ENCODE measurements around the gene HSF5.
"Not testable (repeated sequence)": the region's sequence is repeated elsewhere in the genome, so short reads cannot be mapped to it uniquely, and the experiment has no call there.

The HSF5 gene

DNA sequence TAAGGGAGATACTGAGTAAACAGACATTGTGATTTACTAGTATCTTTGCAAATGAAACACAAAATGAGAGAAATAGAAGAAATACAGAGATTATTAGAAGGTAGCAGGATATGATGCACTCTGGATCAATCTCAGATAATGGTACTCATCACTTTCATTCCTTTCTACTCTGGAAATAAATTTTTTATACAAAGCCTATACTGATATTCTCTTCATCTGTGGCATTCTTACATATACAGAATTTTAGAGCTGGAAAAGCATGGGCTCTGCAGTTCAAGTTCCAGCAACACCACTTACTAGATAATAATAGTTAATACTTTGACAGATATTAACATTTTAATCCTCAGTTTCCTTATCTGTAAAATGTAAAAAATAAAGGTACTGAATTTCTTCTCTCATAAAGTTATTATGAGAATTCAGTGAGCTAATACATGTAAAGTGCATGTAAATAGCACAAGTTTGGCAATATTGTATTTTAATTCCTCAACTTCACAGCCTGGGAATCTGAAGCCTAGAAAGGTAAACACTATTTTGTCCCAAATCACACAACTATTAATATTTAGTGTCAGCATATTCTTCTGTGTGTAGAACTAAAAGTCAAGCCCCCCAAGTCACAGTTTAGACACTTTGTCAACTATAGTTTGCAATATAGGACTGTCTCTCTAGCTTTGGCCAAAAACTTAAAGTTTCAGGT is 77.3 kb downstream of the HSF5 start:
- Histone ChIP-seq H3K9me3 (replicated peaks; ENCODE audit: low read length) (no peaks in the 10 kb centered on the region), H3K4me2 (ENCODE audit: low read length) (no peak overlapping the region), H3K4me1 (ENCODE audit: control insufficient read depth, insufficient read depth, low read length) (no peaks in the 10 kb centered on the region), H3K36me3 (ENCODE audit: insufficient read depth, low read length) (no peaks in the 10 kb centered on the region), H3K4me3 (ENCODE audit: low read length) (no peak overlapping the region), H3K27me3 (ENCODE audit: control insufficient read depth, insufficient read depth, low read length) (peaks cover 67% of the 10 kb centered on the region), H3K9ac (ENCODE audit: low read depth, low read length) (no peak overlapping the region)

DNA sequence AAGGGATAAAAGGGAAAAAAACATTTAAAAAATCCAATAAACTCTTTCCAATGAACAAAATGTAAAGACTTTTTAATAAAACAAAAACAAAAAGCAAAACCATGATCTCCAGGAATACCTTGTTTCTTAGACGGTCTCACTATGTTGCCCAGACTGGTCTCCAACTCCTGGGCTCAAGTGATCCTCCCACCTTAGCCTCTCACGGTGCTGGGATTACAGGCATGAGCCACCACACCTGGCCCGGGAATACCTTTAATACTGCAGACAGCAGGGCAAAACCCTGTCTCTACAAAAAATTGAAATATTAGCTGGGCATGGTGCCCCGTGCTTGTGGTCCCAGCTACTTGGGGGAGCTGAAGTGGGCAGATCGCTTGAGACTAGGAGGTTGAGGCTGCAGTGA is 78.8 kb downstream of the HSF5 start:
- no peak overlapping the region for H3K4me3 ChIP-seq (ENCODE audit: low read length)
- no peaks in the 10 kb centered on the region for H3K9me3 ChIP-seq (replicated peaks; ENCODE audit: low read length)
- peaks cover 55% of the 10 kb centered on the region for H3K27me3 ChIP-seq (ENCODE audit: control insufficient read depth, insufficient read depth, low read length)
- H3K9ac ChIP-seq (ENCODE audit: low read depth, low read length), result no peak overlapping the region
- no peaks in the 10 kb centered on the region for H3K4me1 ChIP-seq (ENCODE audit: control insufficient read depth, insufficient read depth, low read length)
- no peak overlapping the region for H3K4me2 ChIP-seq (ENCODE audit: low read length)
- H3K36me3 ChIP-seq (ENCODE audit: insufficient read depth, low read length), result no peaks in the 10 kb centered on the region

GRCh38 chr17:58403311-58403710 is 84.9 kb downstream of the HSF5 start:
- H3K9me3 ChIP-seq (replicated peaks; ENCODE audit: low read length), result no peaks in the 10 kb centered on the region
- no peak overlapping the region for H3K9ac ChIP-seq (ENCODE audit: low read depth, low read length)
- H3K4me1 ChIP-seq (ENCODE audit: control insufficient read depth, insufficient read depth, low read length), result no peaks in the 10 kb centered on the region
- no peaks in the 10 kb centered on the region for H3K36me3 ChIP-seq (ENCODE audit: insufficient read depth, low read length)
- H3K4me3 ChIP-seq (ENCODE audit: low read length), result no peak overlapping the region
- H3K27me3 ChIP-seq (ENCODE audit: control insufficient read depth, insufficient read depth, low read length), result peaks cover 34% of the 10 kb centered on the region
- H3K4me2 ChIP-seq (ENCODE audit: low read length), result no peak overlapping the region

GRCh38 chr17:58402679-58403078 is 85.5 kb downstream of the HSF5 start:
- Histone ChIP-seq H3K4me3 (ENCODE audit: low read length) (no peak overlapping the region), H3K9ac (ENCODE audit: low read depth, low read length) (no peak overlapping the region)

DNA sequence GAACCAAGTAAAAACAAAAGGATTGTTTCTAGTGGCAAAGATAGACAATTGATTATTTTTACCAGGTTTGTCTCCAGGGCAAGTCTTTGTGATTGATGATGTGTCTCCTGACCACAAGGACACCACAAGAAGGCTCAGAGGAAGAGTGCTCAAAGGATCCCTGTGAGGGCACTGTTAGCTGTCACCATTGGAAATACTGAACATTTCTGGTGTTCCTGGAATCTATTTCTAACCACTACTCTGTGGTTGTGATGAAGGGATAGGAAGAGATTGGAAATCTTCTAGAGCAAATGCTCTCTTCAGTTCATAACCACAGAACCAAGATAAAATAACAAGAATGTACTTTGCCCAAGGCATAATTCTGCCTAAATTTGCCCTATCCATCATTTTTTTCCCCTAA is 86.2 kb downstream of the HSF5 start:
- no peak overlapping the region for H3K4me3 ChIP-seq (ENCODE audit: low read length)
- H3K27me3 ChIP-seq (ENCODE audit: control insufficient read depth, insufficient read depth, low read length), result peaks cover 27% of the 10 kb centered on the region
- H3K4me1 ChIP-seq (ENCODE audit: control insufficient read depth, insufficient read depth, low read length), result no peaks in the 10 kb centered on the region

More at GRCh38 chr17:58402679-58403078, 85.5 kb downstream of the HSF5 start:
- Histone ChIP-seq H3K9me3 (replicated peaks; ENCODE audit: low read length) (no peaks in the 10 kb centered on the region), H3K4me1 (ENCODE audit: control insufficient read depth, insufficient read depth, low read length) (no peaks in the 10 kb centered on the region), H3K27me3 (ENCODE audit: control insufficient read depth, insufficient read depth, low read length) (peaks cover 30% of the 10 kb centered on the region), H3K36me3 (ENCODE audit: insufficient read depth, low read length) (no peaks in the 10 kb centered on the region), H3K4me2 (ENCODE audit: low read length) (no peak overlapping the region)

GRCh38 chr17:58401287-58401686 is 86.9 kb downstream of the HSF5 start:
- Histone ChIP-seq H3K4me2 (ENCODE audit: low read length) (no peak overlapping the region), H3K4me3 (ENCODE audit: low read length) (no peak overlapping the region), H3K27me3 (ENCODE audit: control insufficient read depth, insufficient read depth, low read length) (peaks cover 29% of the 10 kb centered on the region), H3K4me1 (ENCODE audit: control insufficient read depth, insufficient read depth, low read length) (no peaks in the 10 kb centered on the region), H3K36me3 (ENCODE audit: insufficient read depth, low read length) (no peaks in the 10 kb centered on the region), H3K9me3 (replicated peaks; ENCODE audit: low read length) (no peaks in the 10 kb centered on the region), H3K9ac (ENCODE audit: low read depth, low read length) (no peak overlapping the region)

More for the DNA sequence above, 86.2 kb downstream of the HSF5 start:
- Histone ChIP-seq H3K36me3 (ENCODE audit: insufficient read depth, low read length) (no peaks in the 10 kb centered on the region), H3K9ac (ENCODE audit: low read depth, low read length) (no peak overlapping the region), H3K9me3 (replicated peaks; ENCODE audit: low read length) (no peaks in the 10 kb centered on the region), H3K4me2 (ENCODE audit: low read length) (no peak overlapping the region)

DNA sequence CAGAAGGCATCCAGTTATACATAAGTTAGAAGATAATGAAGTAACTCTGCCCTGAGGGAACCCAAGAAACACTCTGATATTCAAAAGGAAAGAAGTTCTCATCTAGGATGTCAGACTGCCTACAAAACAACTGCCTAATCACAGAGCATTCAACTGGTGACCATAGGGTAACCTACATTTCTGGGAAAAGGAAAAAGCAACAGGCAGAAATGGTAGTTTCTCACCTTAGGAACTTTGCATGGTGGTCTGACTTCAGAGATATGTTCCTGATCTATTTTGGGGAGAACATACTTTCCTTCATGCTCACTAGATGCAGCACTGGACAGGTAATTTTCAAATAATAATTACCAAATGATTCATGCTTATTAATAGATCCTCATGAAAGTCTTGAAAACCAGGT is 87.4 kb downstream of the HSF5 start:
- no peak overlapping the region for H3K4me2 ChIP-seq (ENCODE audit: low read length)
- H3K9ac ChIP-seq (ENCODE audit: low read depth, low read length), result no peak overlapping the region
- H3K27me3 ChIP-seq (ENCODE audit: control insufficient read depth, insufficient read depth, low read length), result peaks cover 33% of the 10 kb centered on the region
- no peak overlapping the region for H3K4me3 ChIP-seq (ENCODE audit: low read length)
- no peaks in the 10 kb centered on the region for H3K4me1 ChIP-seq (ENCODE audit: control insufficient read depth, insufficient read depth, low read length)
- no peaks in the 10 kb centered on the region for H3K9me3 ChIP-seq (replicated peaks; ENCODE audit: low read length)
- no peaks in the 10 kb centered on the region for H3K36me3 ChIP-seq (ENCODE audit: insufficient read depth, low read length)

DNA sequence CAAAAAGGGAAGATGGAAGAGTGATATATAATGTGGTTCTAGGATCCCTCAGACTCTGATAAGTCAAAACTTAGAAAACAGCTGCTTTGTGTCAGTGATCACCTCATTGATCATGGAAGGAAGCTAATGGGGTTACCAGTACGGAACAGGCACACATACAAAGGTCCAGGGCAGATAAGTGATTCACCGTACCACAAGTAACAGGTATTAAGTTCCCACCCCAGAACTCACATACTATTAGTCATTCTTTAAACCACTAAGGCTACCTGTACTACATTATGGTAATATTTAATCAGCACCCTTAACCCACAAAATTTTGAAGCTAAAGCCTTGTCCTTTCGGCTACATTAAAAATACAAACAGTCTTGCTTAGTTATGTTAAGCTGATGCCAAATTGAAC is 88.2 kb downstream of the HSF5 start:
- no peaks in the 10 kb centered on the region for H3K36me3 ChIP-seq (ENCODE audit: insufficient read depth, low read length)
- H3K4me3 ChIP-seq (ENCODE audit: low read length), result no peak overlapping the region
- no peaks in the 10 kb centered on the region for H3K4me1 ChIP-seq (ENCODE audit: control insufficient read depth, insufficient read depth, low read length)
- peaks cover 38% of the 10 kb centered on the region for H3K27me3 ChIP-seq (ENCODE audit: control insufficient read depth, insufficient read depth, low read length)
- no peak overlapping the region for H3K9ac ChIP-seq (ENCODE audit: low read depth, low read length)
- no peak overlapping the region for H3K4me2 ChIP-seq (ENCODE audit: low read length)
- no peaks in the 10 kb centered on the region for H3K9me3 ChIP-seq (replicated peaks; ENCODE audit: low read length)

DNA sequence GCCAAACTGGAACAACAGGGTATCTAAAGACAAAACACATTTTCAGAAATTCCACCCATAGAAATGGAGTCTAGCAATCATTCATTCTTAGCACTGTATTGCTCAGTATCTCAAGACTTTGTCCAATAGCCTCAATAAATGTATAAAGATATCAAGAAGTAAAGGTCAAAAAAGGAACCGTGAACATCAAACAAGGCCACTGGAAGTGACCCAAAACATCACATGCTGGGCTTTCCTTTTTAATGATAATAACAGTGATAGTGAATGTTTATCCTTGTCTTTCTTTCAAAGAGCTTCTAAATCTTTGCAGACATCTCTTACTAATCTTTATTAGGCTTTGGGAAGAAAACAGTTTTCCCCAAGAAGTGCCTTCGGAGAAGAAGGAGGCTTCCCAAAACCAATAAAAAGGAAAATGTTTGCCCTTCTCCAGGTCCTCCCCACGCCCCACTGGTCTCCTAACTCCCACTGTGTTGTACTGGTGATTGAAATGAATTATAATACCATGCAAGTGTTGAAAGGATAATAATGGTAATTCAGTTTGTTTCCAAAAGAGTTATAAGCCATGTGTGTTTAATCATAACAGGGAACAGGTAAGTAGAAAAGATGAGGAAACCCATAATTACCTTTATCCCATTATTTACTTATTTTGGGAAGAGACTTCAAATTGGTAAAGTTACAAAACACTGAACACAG is 89.5 kb downstream of the HSF5 start:
- Histone ChIP-seq H3K36me3 (ENCODE audit: insufficient read depth, low read length) (no peaks in the 10 kb centered on the region), H3K4me2 (ENCODE audit: low read length) (no peak overlapping the region), H3K27me3 (ENCODE audit: control insufficient read depth, insufficient read depth, low read length) (peaks cover 43% of the 10 kb centered on the region), H3K9ac (ENCODE audit: low read depth, low read length) (no peak overlapping the region), H3K4me3 (ENCODE audit: low read length) (no peak overlapping the region), H3K4me1 (ENCODE audit: control insufficient read depth, insufficient read depth, low read length) (no peaks in the 10 kb centered on the region), H3K9me3 (replicated peaks; ENCODE audit: low read length) (no peaks in the 10 kb centered on the region)

DNA sequence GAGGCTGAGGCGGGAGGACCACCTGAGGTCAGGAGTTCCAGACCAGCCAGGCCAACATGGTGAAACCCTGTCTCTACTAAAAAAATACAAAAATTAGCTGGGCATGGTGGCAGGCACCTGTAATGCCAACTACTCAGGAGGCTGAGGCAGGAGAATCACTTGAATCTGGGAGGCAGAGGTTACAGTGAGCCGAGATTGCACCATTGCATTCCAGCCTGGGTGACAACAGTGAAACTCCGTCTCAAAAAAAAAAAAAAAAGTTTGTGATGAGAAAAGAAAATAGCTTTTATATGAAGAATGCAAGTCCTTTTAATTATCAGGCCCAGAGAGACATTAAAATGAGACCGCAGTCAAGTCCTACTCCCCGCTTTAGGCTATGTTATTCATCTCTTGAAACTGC is 90.8 kb downstream of the HSF5 start:
- H3K9me3 ChIP-seq (replicated peaks; ENCODE audit: low read length); H3K36me3 ChIP-seq (ENCODE audit: insufficient read depth, low read length); H3K9ac ChIP-seq (ENCODE audit: low read depth, low read length); H3K4me1 ChIP-seq (ENCODE audit: control insufficient read depth, insufficient read depth, low read length); H3K4me2 ChIP-seq (ENCODE audit: low read length); H3K4me3 ChIP-seq (ENCODE audit: low read length): not testable (repeated sequence)
- peaks cover 37% of the 10 kb centered on the region for H3K27me3 ChIP-seq (ENCODE audit: control insufficient read depth, insufficient read depth, low read length)

- Histone ChIP-seq H3K4me2 (ENCODE audit: low read length) (no peak overlapping the region), H3K4me3 (ENCODE audit: low read length) (no peak overlapping the region), H3K4me1 (ENCODE audit: control insufficient read depth, insufficient read depth, low read length) (no peaks in the 10 kb centered on the region), H3K9ac (ENCODE audit: low read depth, low read length) (no peak overlapping the region), H3K36me3 (ENCODE audit: insufficient read depth, low read length) (no peaks in the 10 kb centered on the region), H3K9me3 (replicated peaks; ENCODE audit: low read length) (no peaks in the 10 kb centered on the region), H3K27me3 (ENCODE audit: control insufficient read depth, insufficient read depth, low read length) (peaks cover 46% of the 10 kb centered on the region)
These were observed 92.0 kb downstream of the HSF5 start for GRCh38 chr17:58396173-58396572.

Data from skeletal muscle satellite cell (primary cell).